AG09319 (cell line): ENCODE results near the gene ZSCAN4.

Source experiments
- DNase-seq: peaks from one replicate; pipeline ENCODE4 v3.0.0-alpha.2; 2010; ENCODE audit warnings: low read depth; ENCODE audit errors: extremely low read depth
- CTCF ChIP-seq: IDR thresholded peaks from 2 replicates; pipeline ENCODE4 v1.5.1; 2011; ENCODE audit warnings: low read depth, mild to moderate bottlenecking, inconsistent platforms, low read length, moderate library complexity

Gene ZSCAN4

GRCh38 chr19:57682226-57682766, 13.6 kb downstream of the ZSCAN4 start:
- TF ChIP-seq CTCF = no peak
- no peak for DNase-seq

- DNase-seq = no peak
- no peak for TF ChIP-seq CTCF
Observed at GRCh38 chr19:57686727-57687126, 18.0 kb downstream of the ZSCAN4 start.

- DNase-seq = no peak
- no peak for TF ChIP-seq CTCF
Observed at GRCh38 chr19:57687363-57688010, 18.8 kb downstream of the ZSCAN4 start.

- no peak for TF ChIP-seq CTCF
- DNase-seq = no peak
Observed at GRCh38 chr19:57688011-57688763, 19.5 kb downstream of the ZSCAN4 start.

- DNase-seq = no peak
- TF ChIP-seq CTCF = no peak
Observed at GRCh38 chr19:57689750-57690149, 21.0 kb downstream of the ZSCAN4 start.

GRCh38 chr19:57701625-57702024, 32.9 kb downstream of the ZSCAN4 start:
- DNase-seq = no peak
- TF ChIP-seq CTCF = no peak

- TF ChIP-seq CTCF = no peak
- DNase-seq = no peak
Observed at GRCh38 chr19:57706346-57706745, 37.6 kb downstream of the ZSCAN4 start.
